A673 (cell line): ENCODE results near the gene ZSCAN18. TPM values are rescaled to one million over a fixed set of nuclear protein-coding genes. Genes with fewer than 3 reads are reported as not detected.

Source experiments
- BruUV-seq: library from RNA; stranded (reverse); fragments of 400-500 nt; replicated peaks from 2 replicates; lab custom pipeline; 2021; lab: Mats Ljungman, UMichigan
- CTCF ChIA-PET: fragments of 300-600 bp; sonication (Branson Sonifier 250); formaldehyde crosslinking; loops from one replicate; lab custom pipeline; 2022; ENCODE audit warnings: antibody characterized with exemption; lab: Charles Lee
- POLR2A ChIA-PET: fragments of 300-600 bp; sonication (Branson Sonifier 250); formaldehyde crosslinking; loops from one replicate; lab custom pipeline; 2022; ENCODE audit warnings: antibody characterized with exemption; ENCODE audit not compliant: low non-redundant PET; lab: Charles Lee
- DNase-seq: peaks from one replicate; pipeline ENCODE4 v3.0.0-alpha.2; 2015; ENCODE audit warnings: low spot score
- H3K27ac ChIP-seq: fragments of 200-600 bp; sonication (generic); 2 replicates; pipeline ENCODE4 v1.5.1; 2016; ENCODE audit warnings: mixed run types, low read depth, mild to moderate bottlenecking, mixed read lengths, antibody characterized with exemption, low read length; ENCODE audit not compliant: poor library complexity, severe bottlenecking
- H3K27me3 ChIP-seq: fragments of 200-600 bp; sonication (generic); replicated peaks from 2 replicates; pipeline ENCODE4 v1.6.1; 2017; ENCODE audit warnings: mixed run types, low read depth, mild to moderate bottlenecking, mixed read lengths, antibody characterized with exemption, low read length; ENCODE audit not compliant: insufficient read depth, poor library complexity
- H3K36me3 ChIP-seq: fragments of 200-600 bp; sonication (generic); 2 replicates; pipeline ENCODE4 v1.6.1; 2016; ENCODE audit warnings: mixed run types, mild to moderate bottlenecking, mixed read lengths, antibody characterized with exemption, low read length; ENCODE audit not compliant: insufficient read depth, poor library complexity, severe bottlenecking
- H3K4me1 ChIP-seq: fragments of 200-600 bp; sonication (generic); 2 replicates; pipeline ENCODE4 v1.6.1; 2017; ENCODE audit warnings: mixed run types, mild to moderate bottlenecking, mixed read lengths, antibody characterized with exemption, low read length; ENCODE audit not compliant: insufficient read depth, poor library complexity, severe bottlenecking
- H3K4me3 ChIP-seq: fragments of 200-600 bp; sonication (generic); 2 replicates; pipeline ENCODE4 v1.5.1; 2016; ENCODE audit warnings: low read depth, mixed run types, mild to moderate bottlenecking, mixed read lengths, low read length; ENCODE audit not compliant: poor library complexity, severe bottlenecking
- H3K9me3 ChIP-seq: fragments of 200-600 bp; sonication (generic); 2 replicates; pipeline ENCODE4 v1.6.1; 2016; ENCODE audit warnings: mixed run types, low read depth, mild to moderate bottlenecking, mixed read lengths, antibody characterized with exemption, low read length; ENCODE audit not compliant: poor library complexity, severe bottlenecking
- CTCF ChIP-seq: fragments of 300-800, 200-600 bp; sonication (generic); conservative IDR thresholded peaks from 2 replicates; pipeline ENCODE4 v1.5.1; 2017; ENCODE audit warnings: low read depth, mild to moderate bottlenecking, antibody characterized with exemption, low read length, moderate library complexity, mixed read lengths
- EZH2 ChIP-seq: fragments of 200-600 bp; sonication (generic); IDR thresholded peaks from 2 replicates; pipeline ENCODE4 v1.6.1; 2017; ENCODE audit warnings: borderline replicate concordance, low read depth, mild to moderate bottlenecking, mixed read lengths, antibody characterized with exemption, low read length; ENCODE audit not compliant: poor library complexity, severe bottlenecking
- intact Hi-C: fragments of 100-400 bp; cut with micrococcal nuclease; formaldehyde crosslinking; loops from one replicate; pipeline ENCODE4 v1.10.0; 2022; ENCODE audit not compliant: unreplicated experiment
- total RNA-seq: library from RNA; stranded (reverse); gene quantifications from 2 replicates; pipeline ENCODE4 v1.2.3, GENCODE V29; 2021

The ZSCAN18 gene
- total RNA-seq, 1 experiment from 2014 or later, result 26.1 TPM

- BruUV-seq, result no TSS peak
- intact Hi-C loops, result no loop called here
- Histone ChIP-seq H3K4me1 (no peaks in the 10 kb centered on the region), H3K4me3 (no peak overlapping the region), H3K36me3 (no peaks in the 10 kb centered on the region), H3K27ac (no peak overlapping the region), H3K27me3 (no peaks in the 10 kb centered on the region), H3K9me3 (peaks cover 29% of the 10 kb centered on the region)
- CTCF ChIA-PET, result no interaction called here
- POLR2A ChIA-PET, result no interaction called here
- TF ChIP-seq EZH2 (no peak), CTCF (no peak)
- no peak for DNase-seq
Measured at GRCh38 chr19:58093071-58093470, 5.0 kb downstream of the ZSCAN18 start.

GRCh38 chr19:58091251-58091995 lies 6.6 kb downstream of the ZSCAN18 start:
- no TSS peak for BruUV-seq
- no peaks in the 10 kb centered on the region for H3K36me3 ChIP-seq
- no peak overlapping the region for H3K27ac ChIP-seq
- no peaks in the 10 kb centered on the region for H3K27me3 ChIP-seq
- intact Hi-C loops, result no loop called here
- H3K9me3 ChIP-seq, result peaks cover 31% of the 10 kb centered on the region
- TF ChIP-seq CTCF, result no peak
- TF ChIP-seq EZH2, result no peak
- CTCF ChIA-PET, result no interaction called here
- H3K4me1 ChIP-seq, result no peaks in the 10 kb centered on the region
- POLR2A ChIA-PET, result interaction anchor here (0.6 to 0.7 kb wide), 2 partner anchors 128 to 160 kb away, joined by 3 read pairs; no protein-coding TSS in a partner anchor
- DNase-seq, result no peak
- no peak overlapping the region for H3K4me3 ChIP-seq

GRCh38 chr19:58089846-58090245 lies 8.2 kb downstream of the ZSCAN18 start:
- intact Hi-C loops, result no loop called here
- no peak for DNase-seq
- CTCF ChIA-PET, result no interaction called here
- TF ChIP-seq CTCF, result no peak
- TF ChIP-seq EZH2, result no peak
- H3K27me3 ChIP-seq, result no peaks in the 10 kb centered on the region
- H3K4me1 ChIP-seq, result no peaks in the 10 kb centered on the region
- BruUV-seq, result no TSS peak
- peaks cover 5% of the 10 kb centered on the region for H3K36me3 ChIP-seq
- no peak overlapping the region for H3K4me3 ChIP-seq
- H3K9me3 ChIP-seq, result peaks cover 34% of the 10 kb centered on the region
- POLR2A ChIA-PET, result no interaction called here
- H3K27ac ChIP-seq, result no peak overlapping the region
